HG03064 (cell line): ENCODE measurements around the gene NLGN2.
A peak's percentile ranks its signal among the peaks of the same experiment; 100 is the strongest.

Experiments used
- ATAC-seq: cut with Tn5 transposase; IDR thresholded peaks from one replicate; pipeline ENCODE4 v1.9.1; 2021; ENCODE audit warnings: low read depth; ENCODE audit not compliant: unreplicated experiment

The NLGN2 gene

GRCh38 chr17:7391307-7391706 lies 16.3 kb upstream of the NLGN2 start:
- no peak for ATAC-seq

GRCh38 chr17:7392696-7393612 lies 14.7 kb upstream of the NLGN2 start:
- ATAC-seq: no peak

DNA sequence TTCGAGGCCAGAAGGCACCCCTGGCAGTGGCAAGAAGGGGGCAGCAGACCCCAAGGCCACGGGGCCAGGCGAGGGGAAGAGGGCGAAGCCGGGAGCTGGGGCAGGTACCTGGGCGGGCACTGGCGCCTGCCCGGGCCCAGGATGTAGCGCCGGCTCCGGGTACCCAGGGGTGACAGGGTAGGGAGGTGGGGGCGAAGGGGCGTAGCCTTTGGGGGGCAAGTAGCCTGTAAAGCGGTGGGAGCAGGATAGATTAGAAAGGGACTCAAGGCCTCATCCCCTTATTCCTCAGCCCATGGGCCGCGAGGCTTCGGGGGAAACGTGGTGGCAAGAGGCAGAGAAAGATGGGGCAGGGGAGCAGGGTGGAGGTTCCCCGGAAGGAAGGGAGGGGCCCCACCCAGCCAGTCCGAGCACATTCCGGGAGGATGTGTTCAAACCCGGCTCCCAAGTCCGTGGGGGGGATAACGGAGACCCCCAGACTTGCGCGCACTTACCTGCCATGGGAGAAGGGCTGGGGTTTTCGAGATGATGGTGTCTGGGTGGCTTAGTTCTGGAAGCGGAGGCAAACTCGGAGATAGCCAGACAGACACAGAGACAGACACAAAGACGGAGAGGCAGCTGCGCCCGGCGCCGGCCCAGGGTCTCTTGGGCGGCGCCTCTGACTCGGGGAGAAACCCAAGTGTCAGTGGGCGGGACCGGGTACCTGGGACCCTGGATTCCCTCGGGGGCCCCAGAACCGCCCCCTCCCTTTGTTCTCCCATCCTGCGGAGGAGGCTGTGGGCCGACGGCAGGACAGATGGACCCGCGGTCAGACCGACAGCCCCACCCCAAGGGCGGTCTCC lies 13.8 kb upstream of the NLGN2 start:
- peak; percentile 52 for ATAC-seq

GRCh38 chr17:7394452-7395191 lies 13.0 kb upstream of the NLGN2 start, which contains the start of gene PLSCR3:
TSS of gene PLSCR3 (minus strand) at chr17:7394525. CDS start at chr17:7394110, 415 bp downstream.
- ATAC-seq: peak; percentile 66

GRCh38 chr17:7396147-7396546 lies 11.5 kb upstream of the NLGN2 start:
- no peak for ATAC-seq

- ATAC-seq: no peak
Observed at GRCh38 chr17:7398612-7399011, 9.0 kb upstream of the NLGN2 start.

DNA sequence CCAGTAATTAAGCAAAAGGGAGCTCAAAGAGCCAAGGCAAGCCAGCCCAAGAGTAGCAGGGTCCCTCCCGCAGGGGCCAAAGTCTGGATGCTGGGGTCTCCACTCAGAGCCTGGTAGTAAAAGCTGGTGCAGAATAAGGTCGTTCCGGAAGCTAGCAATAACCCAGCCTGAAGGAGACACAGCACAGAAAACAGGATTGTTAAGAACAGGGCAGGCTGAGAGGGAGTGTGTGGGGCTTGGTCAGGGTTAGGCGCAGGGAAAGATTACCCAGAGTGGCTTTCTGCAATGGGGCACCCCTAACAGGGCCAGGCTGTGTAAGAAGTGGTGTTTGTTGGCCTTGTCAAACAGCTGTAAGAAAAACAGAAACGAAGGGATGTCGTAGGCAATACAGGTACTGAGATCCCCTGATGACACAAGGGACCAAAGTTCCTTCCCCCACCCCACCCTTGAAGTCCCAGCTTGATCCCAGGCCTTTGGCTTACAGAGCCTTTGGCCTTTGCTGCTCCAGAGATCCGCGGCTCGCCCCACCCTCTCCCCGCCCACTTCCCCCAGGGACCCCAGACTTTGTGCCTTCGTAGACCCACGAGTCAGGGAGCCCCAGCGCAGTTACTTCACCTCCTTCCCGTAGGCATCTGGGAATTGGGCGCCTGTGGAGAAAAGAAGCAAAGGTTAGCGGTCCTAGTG lies 4.5 kb upstream of the NLGN2 start:
- no peak for ATAC-seq

- no peak for ATAC-seq
Observed at GRCh38 chr17:7403727-7403976, 4.0 kb upstream of the NLGN2 start.

DNA sequence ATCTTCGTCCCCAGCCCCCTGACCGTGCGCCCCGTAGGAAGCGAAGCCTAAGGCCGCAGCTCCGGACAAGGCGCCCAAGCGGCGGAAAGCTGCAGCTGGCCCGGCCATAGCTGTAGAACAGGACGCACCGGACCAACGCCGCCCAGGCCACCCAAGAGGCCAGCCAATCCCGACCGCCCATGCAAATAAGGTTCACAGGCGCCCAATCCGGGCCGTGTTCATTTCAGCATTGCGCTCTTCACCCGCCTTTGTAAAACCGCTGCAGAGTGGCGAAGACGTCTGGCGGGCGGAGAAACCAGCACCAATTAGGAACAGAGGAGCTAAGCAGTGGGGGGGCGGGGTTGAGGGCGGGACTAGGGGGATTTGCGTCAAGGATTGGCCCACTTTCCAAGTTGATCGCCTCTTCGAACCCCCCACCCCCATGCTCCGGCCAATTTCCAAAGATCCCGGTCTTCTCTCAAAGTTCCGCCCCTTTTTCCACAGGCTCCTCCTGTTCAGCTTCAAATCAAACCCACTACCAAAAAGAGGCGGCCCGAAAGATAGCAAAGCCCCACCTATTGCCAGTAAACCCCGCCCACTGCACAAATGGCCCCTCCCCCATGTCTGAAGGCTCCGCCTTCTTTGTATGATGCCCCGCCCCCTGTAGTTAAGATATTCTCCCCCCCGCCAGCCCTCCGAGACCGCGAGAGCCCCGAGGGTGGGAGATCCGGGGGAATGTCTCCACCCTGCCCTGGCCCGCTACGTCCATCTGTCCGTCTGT lies 3.5 kb upstream of the NLGN2 start, which contains the start of gene TMEM256:
Gene TMEM256 (minus strand): TSS at position 121 of the 760 bp plus-strand sequence. CDS start 13 bp downstream, at position 108.
- ATAC-seq: peak; percentile 81

- peak; percentile 14 for ATAC-seq
Observed at GRCh38 chr17:7404737-7405349, 2.8 kb upstream of the NLGN2 start.

DNA sequence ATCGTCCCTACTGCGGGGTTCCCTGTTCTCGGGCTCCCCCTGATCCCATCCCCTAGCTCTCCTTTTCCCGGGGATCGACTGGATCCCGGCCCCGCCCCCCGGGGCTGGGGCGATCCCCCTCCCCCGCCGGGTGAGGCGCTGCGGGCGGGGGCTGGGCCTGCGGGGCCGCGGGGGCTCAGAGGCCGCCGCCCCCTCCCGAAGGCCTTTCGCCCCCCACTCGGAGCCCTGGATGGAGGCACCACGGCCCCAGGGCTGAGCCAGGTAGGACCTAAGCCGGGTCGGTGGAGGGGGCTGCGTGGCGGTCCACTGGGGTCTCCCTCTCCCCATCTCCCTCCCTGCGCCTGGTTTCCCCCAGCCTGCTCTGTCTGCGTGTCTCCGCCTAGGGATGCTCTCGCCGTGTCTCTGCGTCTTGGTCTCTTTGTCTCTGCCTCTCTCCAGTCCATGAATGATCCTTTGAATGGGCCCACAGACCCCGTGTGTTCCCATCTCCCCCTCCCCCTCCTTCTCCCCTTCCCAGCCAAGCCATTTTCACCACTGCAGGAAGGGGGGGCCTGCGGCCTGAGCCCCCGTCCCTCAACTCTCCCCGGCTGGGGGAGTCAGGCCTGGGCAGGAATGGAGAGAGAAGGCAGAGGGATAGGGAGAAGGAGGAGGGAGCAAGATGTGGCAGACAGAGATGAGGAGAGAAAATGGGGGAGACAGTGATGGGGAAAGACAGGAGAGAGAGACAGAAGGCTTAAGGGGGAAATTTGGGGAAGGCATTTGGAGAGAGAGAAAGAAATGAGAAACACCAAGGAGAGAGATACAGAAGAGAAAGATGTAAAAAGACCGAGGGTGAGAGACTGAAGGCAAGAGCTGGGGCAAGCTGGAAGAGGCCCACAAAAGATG lies 2.1 kb upstream of the NLGN2 start:
- no peak for ATAC-seq

DNA sequence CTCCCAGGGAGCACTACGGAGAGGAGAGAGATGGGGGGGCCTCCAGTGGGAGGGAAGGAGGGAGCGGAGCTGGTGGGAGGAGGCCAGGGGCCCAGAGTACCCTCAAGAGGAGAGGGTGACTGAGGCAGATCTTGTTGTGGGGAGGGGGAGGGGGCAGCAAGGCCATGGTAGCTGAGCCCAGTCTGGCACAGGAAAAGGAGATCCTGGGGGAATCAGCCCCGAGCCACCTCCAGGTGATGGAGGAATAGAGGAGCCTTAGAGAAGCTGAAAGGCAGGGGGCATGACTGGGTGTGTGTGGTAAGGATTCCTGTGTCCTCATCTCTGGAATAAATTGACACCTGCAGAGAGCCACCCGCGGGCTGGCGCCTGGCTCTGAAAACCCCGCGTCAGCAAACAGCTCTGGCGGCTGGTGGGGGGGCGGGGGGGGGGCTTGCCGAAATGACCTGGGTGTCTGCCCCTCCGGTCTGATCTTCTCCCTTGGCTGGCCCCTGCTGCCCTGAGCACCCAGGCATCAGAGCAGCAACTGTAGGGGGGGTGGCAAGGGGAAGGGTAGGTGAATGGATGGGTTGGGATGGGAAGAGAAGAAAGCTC lies 1.3 kb upstream of the NLGN2 start:
- no peak for ATAC-seq

DNA sequence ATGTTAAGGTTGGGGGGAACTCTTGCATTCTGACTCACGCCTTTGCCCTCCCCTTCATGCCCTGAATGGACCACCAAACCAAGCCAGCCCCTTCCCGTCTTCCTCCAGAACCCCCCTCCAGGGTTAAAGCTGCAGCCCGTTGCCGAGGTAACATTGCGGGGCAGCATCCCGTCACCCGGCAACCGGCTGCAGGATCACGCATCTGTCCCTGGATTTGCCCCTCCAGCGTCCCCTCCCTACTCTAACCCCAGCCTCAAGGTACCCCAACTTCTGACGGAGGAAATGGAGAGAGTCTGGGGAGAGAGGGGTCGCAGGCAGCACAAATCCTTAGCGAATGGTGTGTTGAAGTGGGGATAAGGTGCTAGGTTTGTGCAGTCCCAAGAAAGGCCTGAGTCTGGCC lies 563 bp upstream of the NLGN2 start:
- no peak for ATAC-seq

DNA sequence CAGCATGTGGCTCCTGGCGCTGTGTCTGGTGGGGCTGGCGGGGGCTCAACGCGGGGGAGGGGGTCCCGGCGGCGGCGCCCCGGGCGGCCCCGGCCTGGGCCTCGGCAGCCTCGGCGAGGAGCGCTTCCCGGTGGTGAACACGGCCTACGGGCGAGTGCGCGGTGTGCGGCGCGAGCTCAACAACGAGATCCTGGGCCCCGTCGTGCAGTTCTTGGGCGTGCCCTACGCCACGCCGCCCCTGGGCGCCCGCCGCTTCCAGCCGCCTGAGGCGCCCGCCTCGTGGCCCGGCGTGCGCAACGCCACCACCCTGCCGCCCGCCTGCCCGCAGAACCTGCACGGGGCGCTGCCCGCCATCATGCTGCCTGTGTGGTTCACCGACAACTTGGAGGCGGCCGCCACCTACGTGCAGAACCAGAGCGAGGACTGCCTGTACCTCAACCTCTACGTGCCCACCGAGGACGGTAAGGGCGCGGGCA lies 645 bp downstream of the NLGN2 start:
- ATAC-seq: no peak

GRCh38 chr17:7408863-7409262 lies 1.2 kb downstream of the NLGN2 start:
- no peak for ATAC-seq

- ATAC-seq: no peak
Observed at GRCh38 chr17:7409716-7410115, 2.1 kb downstream of the NLGN2 start.

DNA sequence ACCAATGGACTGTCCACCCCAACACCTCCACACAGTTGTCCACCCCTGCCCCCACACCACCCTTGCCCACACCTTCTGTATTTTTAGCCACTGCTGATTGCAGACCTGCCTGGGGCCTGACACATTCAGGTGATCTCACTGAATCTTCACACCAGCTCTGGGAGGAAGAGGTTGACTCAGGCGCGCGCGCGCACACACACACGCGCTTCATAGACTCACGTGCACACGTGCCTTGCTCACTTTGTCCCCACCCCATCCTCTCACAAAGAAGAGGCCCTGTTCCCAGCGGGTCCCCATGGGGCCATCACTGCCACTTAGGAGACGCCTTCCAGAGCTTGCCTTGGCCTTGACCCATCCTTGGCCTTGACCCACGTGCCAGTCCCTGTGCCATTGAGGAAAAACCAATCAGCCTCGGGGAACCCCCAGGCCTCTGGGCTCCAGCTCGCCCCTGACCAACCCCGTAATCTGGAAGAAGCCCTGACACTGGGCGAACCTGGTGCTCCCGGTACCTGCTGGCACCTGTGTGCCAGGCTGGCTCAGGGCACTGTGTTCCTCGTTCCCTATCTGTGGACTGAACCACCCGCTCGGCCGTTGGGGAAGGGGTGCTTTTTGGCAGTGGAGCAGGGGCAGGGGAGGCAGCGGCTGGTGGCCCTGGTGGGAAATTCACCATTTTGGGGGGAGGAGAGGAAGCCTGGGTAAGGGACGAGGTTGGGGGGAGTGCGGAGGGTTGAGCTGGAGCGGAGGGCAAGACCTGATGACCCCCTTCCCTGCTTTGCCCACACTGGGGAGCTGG lies 3.2 kb downstream of the NLGN2 start:
- no peak for ATAC-seq
